Suprapubic skin (tissue), 4 donors: ENCODE data around the gene PARL. TPM values are rescaled to one million over a fixed set of nuclear protein-coding genes. Genes with fewer than 3 reads are reported as not detected.
A peak's percentile ranks its signal among the peaks of the same experiment; 100 is the strongest.

Source experiments
- DNase-seq, 2 donors: peaks; one replicate each; pipeline ENCODE4 v3.0.0-alpha.2; 2019; ENCODE audit warnings: low spot score in 2 of 2
- H3K27ac ChIP-seq: fragments of 200-600 bp; sonication (generic); one replicate; pipeline ENCODE4 v1.5.1; 2019
- H3K27me3 ChIP-seq: fragments of 200-600 bp; sonication (generic); one replicate; pipeline ENCODE4 v1.5.1; 2019
- H3K36me3 ChIP-seq: fragments of 200-600 bp; sonication (generic); one replicate; pipeline ENCODE4 v1.5.1; 2019
- H3K4me1 ChIP-seq: fragments of 200-600 bp; sonication (generic); one replicate; pipeline ENCODE4 v1.5.1; 2019
- H3K4me3 ChIP-seq: fragments of 200-600 bp; sonication (generic); one replicate; pipeline ENCODE4 v1.5.1; 2019; ENCODE audit warnings: mild to moderate bottlenecking
- H3K9me3 ChIP-seq: fragments of 200-600 bp; sonication (generic); one replicate; pipeline ENCODE4 v1.5.1; 2019
- EP300 ChIP-seq: sonication (generic); formaldehyde crosslinking; IDR thresholded peaks from one replicate; pipeline ENCODE4 v1.6.1; 2017; ENCODE audit warnings: antibody characterized with exemption
- POLR2A ChIP-seq, 2 donors: fragments of 450-650 bp; IDR thresholded peaks; one replicate each; pipeline ENCODE4 v1.6.1; 2017; ENCODE audit warnings: antibody characterized with exemption in 2 of 2, mild to moderate bottlenecking in 2 of 2, moderate library complexity in 2 of 2
- POLR2AphosphoS5 ChIP-seq, 3 donors: sonication (generic); formaldehyde crosslinking; IDR thresholded peaks; one replicate each; pipeline ENCODE4 v1.6.1; 2017; ENCODE audit warnings: antibody characterized with exemption in 3 of 3
- WGBS: methylation state at CpG from one replicate; pipeline ENCODE4 v1.1.5; 2018; 5-methylcytosine and 5-hydroxymethylcytosine counted together
- total RNA-seq, 4 donors: library from RNA; depleted of rRNA; stranded (reverse); fragments of >200 nt; gene quantifications; one replicate each; pipeline ENCODE4 v1.1.0, GENCODE V29; 2016
- TF ChIP-seq, protein P1 (sequence below), 2 donors: fragments of 200-600 bp in 1 of 2; fragments of 450-650 bp in 1 of 2; sonication (generic) in 1 of 2; IDR thresholded peaks; one replicate each; pipeline ENCODE4 v1.5.1; 2016 to 2019; ENCODE audit warnings: antibody characterized with exemption in 2 of 2, mild to moderate bottlenecking in 1 of 2, moderate library complexity in 1 of 2

Gene PARL
- total RNA-seq, 4 donors from 2014 or later: 26.5 to 41.3 (median 32.9) TPM

DNA sequence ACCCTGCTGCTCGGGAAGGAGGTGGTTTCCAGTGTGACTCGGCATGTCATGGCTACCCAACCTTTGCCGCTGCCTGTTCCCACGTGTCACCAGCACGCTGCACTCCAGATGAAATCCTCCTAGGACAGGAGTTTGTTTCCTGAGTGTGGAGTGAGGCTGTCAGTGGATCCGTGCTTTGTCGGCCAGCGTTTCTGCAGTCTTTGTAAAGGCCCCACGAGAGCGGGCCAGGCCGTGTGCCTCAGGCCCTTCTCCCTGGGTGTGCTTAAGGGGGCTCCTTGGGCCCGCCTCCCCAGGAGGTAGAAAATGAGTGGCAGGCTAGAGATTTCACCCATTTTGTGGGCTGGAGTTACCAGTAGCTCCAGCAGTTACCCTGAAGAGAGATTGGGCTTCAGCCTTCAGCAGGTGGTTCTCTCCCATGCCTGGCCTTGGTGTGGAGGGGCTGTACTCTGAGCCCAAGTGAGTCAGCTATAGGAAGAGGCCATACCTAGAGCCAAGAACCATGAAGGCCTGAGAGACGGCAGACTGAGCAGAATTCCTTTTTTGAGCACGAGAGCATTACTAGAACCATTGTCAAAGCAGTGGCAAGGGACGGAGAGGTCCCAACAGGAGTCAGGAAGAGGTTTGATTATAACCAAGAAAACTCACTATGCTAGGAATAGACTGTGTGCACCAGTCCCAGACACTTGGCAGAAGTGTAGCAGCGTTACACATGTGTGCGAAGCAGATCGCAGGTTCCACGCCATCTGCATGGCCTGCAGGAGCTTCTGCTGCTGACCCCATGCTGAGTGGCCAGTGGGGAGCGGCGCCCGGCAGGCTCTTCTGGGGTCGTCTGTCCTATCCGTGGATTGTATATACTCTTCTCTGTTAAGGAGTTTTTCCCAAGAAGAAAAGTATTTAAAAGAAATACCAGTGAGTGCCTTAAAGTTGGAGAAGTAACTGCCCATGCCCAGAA lies 73.8 kb downstream of the PARL start:
- no peaks in the 10 kb centered on the region for H3K27me3 ChIP-seq

DNA sequence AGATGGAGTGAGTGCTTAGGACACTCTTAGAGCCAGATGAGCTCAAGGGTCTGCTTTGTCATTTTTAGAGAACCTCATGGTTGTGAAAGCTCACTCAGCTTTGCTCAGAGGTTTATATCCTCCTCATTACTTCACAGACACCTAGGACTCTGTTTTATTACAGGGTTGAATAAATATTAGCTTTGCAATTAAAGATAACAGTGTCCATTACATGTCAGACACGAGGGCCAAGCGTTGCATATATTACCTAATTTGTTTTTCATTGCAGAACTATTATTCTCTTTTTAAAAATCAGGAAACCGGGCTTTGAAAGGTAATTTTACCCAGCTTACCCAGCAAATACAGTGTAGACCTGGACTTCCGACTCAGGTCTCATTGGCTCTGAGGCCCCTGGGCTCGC lies 75.4 kb downstream of the PARL start:
- TF ChIP-seq, protein P1, sequence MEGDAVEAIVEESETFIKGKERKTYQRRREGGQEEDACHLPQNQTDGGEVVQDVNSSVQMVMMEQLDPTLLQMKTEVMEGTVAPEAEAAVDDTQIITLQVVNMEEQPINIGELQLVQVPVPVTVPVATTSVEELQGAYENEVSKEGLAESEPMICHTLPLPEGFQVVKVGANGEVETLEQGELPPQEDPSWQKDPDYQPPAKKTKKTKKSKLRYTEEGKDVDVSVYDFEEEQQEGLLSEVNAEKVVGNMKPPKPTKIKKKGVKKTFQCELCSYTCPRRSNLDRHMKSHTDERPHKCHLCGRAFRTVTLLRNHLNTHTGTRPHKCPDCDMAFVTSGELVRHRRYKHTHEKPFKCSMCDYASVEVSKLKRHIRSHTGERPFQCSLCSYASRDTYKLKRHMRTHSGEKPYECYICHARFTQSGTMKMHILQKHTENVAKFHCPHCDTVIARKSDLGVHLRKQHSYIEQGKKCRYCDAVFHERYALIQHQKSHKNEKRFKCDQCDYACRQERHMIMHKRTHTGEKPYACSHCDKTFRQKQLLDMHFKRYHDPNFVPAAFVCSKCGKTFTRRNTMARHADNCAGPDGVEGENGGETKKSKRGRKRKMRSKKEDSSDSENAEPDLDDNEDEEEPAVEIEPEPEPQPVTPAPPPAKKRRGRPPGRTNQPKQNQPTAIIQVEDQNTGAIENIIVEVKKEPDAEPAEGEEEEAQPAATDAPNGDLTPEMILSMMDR (IDR thresholded peaks at IDR 0.05): no peak
- TF ChIP-seq EP300: no peak
- no peak for TF ChIP-seq POLR2A (IDR thresholded peaks at IDR 0.05)
- TF ChIP-seq POLR2AphosphoS5 (IDR thresholded peaks at IDR 0.05): no peak
- Histone ChIP-seq H3K4me3 (no peak overlapping the region), H3K27ac (no peak overlapping the region), H3K9me3 (no peaks in the 10 kb centered on the region), H3K27me3 (no peaks in the 10 kb centered on the region), H3K36me3 (peaks cover 73% of the 10 kb centered on the region), H3K4me1 (peaks cover 11% of the 10 kb centered on the region)
- no peak for DNase-seq
- WGBS: 95% methylated on average over 5 of the region's 5 CpGs

More for the DNA sequence above, 73.8 kb downstream of the PARL start:
- Histone ChIP-seq H3K4me1 (peaks cover 11% of the 10 kb centered on the region), H3K4me3 (no peak overlapping the region), H3K36me3 (peaks cover 64% of the 10 kb centered on the region), H3K27ac (no peak overlapping the region), H3K9me3 (no peaks in the 10 kb centered on the region)
- WGBS: 91% methylated on average over 24 of the region's 24 CpGs
- TF ChIP-seq, protein P1 (IDR thresholded peaks at IDR 0.05): no peak
- TF ChIP-seq EP300 (no peak), POLR2AphosphoS5 (IDR thresholded peaks at IDR 0.05) (no peak), POLR2A (IDR thresholded peaks at IDR 0.05) (no peak)
- DNase-seq: peak in 1 of 2 donors; percentile 48

DNA sequence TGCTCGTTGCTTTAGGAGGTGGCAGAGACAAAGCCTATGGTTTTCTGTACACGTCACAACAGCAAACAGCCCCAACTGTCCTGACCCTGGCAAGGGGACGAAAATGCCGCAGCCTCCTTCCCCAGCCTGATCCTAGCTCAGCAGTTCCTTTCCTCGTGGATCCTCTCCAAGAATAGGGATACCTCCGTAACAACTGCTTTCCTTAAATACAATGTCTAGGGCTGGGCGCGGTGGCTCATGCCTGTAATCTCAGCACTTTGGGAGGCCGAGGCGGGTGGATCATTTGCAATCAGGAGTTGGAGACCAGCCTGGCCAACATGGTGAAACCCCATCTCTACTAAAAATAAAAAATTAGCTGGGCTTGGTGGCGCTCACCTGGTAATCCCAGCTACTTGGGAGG lies 76.3 kb downstream of the PARL start:
- H3K36me3 ChIP-seq: peaks cover 81% of the 10 kb centered on the region
- 95% methylated on average over 11 of the region's 11 CpGs for WGBS
- no peaks in the 10 kb centered on the region for H3K9me3 ChIP-seq
- H3K4me1 ChIP-seq: peaks cover 10% of the 10 kb centered on the region
- TF ChIP-seq POLR2A (IDR thresholded peaks at IDR 0.05) (no peak), POLR2AphosphoS5 (IDR thresholded peaks at IDR 0.05) (no peak), EP300 (no peak)
- TF ChIP-seq, protein P1 (IDR thresholded peaks at IDR 0.05): no peak
- peak in 1 of 2 donors; percentile 57 for DNase-seq
- no peak overlapping the region for H3K4me3 ChIP-seq
- no peak overlapping the region for H3K27ac ChIP-seq
- no peaks in the 10 kb centered on the region for H3K27me3 ChIP-seq

DNA sequence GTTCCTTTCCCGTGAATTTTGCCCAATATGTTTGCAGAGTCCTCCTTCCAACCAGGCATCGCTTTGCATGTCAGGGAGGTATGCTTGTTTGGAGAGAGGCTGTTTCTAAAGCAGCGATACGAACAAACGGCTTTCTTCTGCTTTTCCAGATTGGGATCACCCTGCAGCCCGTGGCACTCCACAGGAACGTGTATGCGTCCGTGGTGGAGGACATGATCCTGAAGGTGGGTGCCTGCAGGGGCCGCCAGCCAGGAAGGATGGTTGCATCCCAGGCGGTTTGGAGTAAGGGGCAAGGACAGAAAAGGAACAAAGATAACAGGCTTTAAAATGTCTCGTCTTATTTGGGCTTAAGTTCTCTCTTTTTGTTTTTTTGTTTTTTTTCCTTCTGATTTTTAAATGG lies 76.8 kb downstream of the PARL start:
- Histone ChIP-seq H3K9me3 (no peaks in the 10 kb centered on the region), H3K4me3 (no peak overlapping the region), H3K27me3 (no peaks in the 10 kb centered on the region), H3K36me3 (peaks cover 86% of the 10 kb centered on the region), H3K4me1 (peaks cover 5% of the 10 kb centered on the region), H3K27ac (no peak overlapping the region)
- WGBS: 94% methylated on average over 12 of the region's 12 CpGs
- peak in 1 of 2 donors; percentile 28 for DNase-seq
- TF ChIP-seq POLR2AphosphoS5 (IDR thresholded peaks at IDR 0.05) (no peak), POLR2A (IDR thresholded peaks at IDR 0.05) (no peak), EP300 (no peak)
- TF ChIP-seq, protein P1 (IDR thresholded peaks at IDR 0.05): no peak

DNA sequence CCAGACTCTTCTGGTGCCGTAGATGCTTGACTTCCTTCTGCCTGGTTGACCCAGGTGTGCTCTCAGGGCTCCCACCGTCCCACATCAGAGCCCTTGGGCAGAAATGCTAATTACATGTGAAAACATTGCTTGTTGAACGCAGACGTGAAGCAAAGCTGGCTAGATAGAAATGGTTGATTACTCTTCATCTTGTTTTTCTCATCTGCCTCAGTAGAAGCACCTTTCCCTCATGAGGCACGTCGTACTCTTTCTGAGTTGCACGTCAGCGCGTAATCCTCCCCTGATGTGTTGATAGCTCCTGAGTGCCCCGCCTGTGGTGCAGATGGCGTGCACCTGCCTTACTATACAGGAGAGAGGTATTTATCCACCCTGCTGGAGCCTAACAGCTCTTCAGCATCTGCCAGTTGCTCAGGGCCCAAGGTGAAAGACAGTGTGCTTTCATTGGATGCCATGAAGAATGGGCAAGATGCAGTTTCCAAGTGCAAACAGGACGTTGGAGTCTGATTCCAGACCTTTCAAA lies 77.4 kb downstream of the PARL start:
- no peak overlapping the region for H3K4me3 ChIP-seq
- peaks cover 92% of the 10 kb centered on the region for H3K36me3 ChIP-seq
- WGBS: 89% methylated on average over 12 of the region's 12 CpGs
- no peaks in the 10 kb centered on the region for H3K27me3 ChIP-seq
- H3K4me1 ChIP-seq: peaks cover 3% of the 10 kb centered on the region
- TF ChIP-seq POLR2A (IDR thresholded peaks at IDR 0.05) (no peak), EP300 (no peak), POLR2AphosphoS5 (IDR thresholded peaks at IDR 0.05) (no peak)
- TF ChIP-seq, protein P1 (IDR thresholded peaks at IDR 0.05): no peak
- no peaks in the 10 kb centered on the region for H3K9me3 ChIP-seq
- DNase-seq: peak in 1 of 2 donors; percentile 28
- H3K27ac ChIP-seq: no peak overlapping the region
